GM18519 (cell line): Measurements from ENCODE around the gene NR5A1.

Source experiments
- ATAC-seq: cut with Tn5 transposase; IDR thresholded peaks from one replicate; pipeline ENCODE4 v1.9.1; 2021; ENCODE audit warnings: mild to moderate bottlenecking, moderate library complexity; ENCODE audit not compliant: unreplicated experiment, low FRiP score

Gene NR5A1

DNA sequence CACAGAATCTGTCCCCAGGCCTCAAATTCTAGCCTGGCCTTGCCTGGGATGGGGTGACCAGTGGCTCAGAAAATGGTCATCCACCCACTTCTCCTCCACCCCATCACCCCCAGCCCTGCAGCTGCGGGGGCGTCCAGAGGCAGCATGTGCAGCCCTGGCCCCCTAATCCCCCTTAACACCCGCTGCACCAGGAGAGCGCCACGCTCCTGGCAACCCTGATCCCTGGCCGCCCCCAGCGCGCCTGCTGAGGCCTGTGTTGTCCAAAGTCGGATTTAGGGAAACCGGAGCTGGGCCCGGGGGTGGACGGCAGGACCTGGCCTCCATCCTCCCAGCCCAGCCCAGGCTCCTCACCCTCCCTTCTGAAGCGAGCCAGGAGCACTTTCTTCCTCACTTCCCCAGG, 22.0 kb downstream of the NR5A1 start:
- ATAC-seq, result no peak

DNA sequence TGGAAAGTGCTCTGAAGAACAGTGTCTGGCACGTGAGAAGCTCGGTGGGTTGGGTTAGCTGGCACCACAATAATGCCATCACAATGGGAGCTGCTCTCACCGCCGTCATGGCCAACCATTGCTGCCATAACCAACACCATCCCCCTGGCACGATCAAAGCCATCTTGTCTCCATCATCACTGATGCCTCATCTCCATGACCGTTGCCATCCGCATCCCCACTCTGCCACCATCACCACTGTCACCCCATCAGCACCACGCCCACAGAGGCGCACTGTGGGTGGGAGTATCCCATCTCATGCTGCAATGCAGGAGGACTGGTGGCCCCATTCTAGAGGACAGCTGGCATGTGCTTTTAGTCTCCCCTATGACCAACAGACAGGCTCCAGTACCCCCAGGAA, 23.7 kb downstream of the NR5A1 start:
- ATAC-seq, result no peak

DNA sequence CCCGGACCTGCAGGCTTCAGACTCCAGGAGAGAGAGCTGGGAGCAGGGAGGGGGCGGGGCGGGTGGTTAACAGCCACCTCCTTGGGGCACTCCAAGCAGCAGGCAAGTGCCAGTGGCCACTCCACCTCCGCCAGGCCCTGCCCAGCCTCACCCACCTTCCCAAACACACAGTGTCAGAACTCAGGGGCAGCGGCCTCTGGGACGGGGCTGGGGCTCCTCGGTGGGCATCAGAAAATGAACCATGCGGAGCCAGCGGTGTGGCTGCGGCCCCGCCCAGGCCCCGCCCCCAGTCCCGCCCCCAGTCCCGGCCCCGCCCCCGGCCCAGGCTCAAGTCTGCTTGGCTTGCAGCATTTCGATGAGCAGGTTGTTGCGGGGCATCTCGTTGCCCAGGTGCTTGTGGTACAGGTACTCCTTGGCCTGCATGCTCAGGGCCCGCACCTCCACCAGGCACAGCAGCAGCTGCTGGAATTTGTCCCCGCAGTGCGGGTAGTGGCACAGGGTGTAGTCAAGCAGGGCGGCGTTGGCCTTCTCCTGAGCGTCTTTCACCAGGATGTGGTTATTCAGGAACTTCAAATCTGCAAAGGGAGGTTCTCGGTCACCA, 24.7 kb downstream of the NR5A1 start:
- no peak for ATAC-seq

DNA sequence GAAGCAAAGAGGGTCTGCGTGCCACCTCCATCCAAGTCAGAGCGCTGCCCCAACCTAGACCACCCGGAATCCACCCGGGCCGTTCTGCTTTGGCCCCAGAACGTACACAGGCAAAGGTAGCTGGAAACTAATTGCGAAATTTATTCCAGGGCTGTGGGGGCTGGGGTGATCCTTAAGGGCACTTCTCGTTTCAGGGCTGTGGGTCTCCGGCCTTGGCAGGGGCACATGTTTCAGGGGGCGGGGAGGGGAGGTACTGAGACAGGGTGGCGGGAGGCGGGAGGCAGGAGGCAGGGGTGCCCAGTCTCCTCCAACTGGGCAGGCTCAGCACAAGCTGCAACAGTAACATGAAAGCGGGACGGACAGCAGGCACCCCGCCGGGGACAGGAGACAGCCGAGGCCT, 26.1 kb downstream of the NR5A1 start:
- ATAC-seq, result no peak

DNA sequence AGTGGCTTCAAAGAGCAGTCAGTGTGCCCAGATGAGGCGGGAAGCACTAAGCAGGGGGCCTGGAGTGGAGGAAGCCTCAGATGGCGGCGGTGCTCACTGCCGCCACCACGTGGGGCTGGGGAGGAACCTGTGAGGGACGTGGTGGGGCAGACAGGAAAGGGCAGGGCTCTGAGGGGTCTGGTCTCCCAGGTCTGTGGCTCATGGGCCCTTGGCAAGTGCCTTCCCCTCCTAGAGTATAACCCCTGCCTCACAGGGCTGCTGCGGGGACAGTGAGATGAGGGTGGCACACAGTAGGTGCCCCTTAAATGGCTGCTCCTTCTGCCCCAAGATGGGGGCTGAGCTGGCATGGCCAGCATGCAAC, 26.6 kb downstream of the NR5A1 start:
- no peak for ATAC-seq

DNA sequence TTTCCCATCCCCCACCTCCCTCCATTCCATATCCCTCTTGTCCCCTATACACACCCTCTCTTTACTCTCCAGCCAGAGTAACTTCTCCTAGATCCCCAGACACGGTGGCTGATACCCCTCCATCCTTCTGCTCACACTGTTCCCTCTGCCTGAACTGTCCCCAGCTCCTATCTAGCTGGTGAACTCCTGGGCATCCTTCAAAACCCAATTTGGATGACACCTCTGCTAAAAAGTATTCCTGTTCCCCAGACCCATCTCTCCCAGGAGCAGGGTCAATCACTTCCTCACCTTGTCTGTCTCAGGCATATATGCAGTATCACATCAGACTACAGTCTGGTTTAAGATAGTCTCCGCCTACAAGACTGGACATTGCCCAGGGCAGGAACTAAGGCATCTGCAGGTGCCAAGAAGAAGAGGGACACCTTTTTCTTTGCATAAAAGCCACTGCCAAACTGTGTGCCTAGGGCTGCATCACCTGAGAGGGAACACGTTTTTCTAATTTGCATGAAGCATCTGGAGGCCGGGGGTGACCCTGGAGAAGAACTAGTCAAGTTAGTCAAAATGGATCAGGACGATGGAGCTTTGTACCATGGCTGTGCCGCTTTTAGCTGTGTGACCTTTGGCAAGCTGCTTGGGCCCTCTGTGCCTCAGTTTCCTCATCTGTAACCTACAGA, 27.1 kb downstream of the NR5A1 start:
- ATAC-seq, result no peak

DNA sequence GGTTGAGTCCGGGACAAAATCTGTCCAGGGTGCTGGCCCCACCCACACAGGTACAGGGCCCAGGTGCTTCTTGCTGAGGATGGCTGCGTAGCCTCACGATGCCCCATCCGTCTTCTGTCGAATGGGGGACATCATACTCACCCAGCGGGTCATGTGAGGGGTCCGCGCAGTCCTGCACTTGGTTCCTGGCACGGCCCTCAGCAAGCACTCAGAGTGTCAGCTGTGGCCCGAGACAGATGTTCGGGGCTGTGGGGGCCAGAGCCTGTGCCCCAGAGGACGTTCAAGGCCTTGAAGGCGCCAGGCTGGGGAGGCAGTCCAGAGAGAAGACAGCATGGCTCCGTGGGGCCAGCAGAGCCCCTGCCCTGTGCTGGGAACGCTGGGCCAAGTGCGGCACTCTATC, 27.8 kb downstream of the NR5A1 start:
- ATAC-seq, result no peak

DNA sequence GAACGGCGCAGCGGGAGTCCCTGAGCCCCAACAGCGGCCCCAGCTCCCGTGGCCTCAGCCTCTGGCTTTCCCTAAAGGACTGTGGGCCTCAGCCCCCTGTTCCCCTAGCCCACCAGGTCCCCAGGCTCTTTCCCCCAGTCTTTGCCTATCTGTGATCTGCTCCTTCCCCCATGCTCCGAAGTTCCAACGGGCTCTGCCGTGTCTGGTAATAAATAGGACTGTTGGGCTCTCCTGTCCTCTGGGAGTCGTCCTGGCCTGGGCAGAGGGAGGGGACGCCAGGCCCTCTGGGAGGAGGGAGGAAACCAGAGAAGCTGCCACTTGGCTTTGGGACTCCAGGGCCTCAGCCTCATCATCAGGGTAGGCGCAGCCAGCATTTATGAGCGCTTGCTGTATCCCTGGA, 28.8 kb downstream of the NR5A1 start:
- ATAC-seq, result no peak

DNA sequence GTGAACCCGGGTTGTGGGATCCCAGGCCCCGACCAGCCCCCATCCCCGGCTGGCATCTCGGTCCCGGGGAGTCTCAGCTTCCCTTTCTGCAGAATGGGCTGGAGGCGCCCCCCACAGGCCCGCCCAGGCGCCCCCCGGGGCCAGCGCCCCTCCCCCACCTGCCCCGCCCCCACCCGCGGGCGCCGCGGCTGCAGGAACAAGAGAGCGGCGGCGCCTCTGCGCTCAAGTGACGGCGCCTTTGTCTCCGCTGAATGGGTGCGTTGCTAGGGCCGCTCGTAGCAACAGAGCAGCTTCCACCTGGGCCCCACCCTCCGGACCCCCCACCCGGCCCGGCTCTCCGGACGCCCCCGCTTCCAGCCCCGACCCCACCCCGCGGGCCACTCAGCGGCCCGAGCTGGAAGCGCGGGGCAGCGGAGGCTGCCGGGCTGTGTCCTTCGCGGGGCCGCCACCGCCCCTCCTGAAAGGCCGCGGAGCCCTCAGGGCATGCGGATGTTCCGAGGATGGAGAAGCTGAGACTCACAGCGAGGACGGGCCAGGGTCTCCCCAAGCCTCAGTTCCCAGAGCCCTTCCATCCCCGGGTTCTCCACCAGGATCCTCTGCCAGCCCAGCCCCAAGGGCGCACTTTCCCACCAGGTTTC, 29.4 kb downstream of the NR5A1 start:
- no peak for ATAC-seq

DNA sequence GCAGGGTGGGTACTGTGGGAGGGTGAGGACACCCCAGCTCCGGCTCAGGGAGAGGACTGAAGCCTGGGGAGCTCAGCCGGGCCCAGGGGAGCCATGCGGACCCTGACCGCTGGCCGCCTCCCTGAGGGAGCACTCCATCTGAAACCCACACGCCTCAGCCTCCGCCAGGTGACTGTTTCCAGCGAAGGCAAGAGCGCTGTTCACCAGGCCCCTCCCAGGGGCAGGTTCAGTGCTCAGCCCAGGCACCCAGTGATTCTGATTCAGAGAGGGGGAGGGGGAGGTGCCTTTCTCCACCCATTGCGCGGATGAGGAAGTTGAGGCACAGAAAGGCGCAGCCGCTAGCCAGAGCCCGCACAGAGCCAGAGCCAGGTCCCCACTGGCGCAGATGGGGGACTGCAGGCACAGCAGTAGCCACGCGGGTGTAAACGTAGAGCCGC, 30.0 kb downstream of the NR5A1 start:
- no peak for ATAC-seq

DNA sequence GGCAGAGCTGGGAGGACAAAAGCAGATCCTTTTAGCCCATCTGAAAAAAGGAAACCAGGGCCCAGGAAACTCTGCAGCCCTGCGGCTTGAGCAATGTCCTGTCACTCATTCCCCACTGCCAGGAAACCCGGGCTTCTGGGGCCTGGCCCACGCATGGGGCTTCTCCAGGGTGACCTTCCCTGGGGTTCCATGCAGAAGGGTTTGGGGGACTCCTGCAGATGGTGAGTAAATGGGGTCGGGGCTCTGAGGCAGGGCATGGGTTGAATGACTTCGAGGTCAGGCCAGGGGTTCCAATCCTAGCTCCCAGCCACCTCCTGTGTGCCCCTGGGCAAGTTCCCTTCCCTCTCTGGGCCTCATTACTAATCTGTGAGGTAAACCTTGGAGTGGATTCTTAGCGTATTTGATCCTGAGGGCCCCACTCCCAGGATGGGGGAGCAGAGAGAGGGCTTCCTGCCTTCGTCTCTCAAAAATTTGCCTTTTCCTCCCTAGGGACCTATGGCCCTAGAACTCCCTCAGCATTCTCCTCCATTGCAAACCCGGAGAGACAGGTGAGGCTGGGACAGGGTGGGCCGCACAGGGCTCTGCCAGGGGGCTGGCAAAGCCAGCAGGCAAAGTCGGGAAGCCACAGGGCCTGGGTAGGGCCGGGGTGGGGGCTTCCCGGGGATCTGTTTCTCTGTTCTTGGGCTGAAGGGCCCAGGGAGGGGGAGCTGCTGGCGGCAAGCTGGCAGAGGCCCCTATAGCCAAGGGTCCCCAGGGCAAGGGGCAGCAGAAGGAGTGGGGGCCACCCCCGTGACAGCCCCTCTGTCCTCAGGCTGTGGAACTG, 31.1 kb downstream of the NR5A1 start:
- ATAC-seq, result no peak

DNA sequence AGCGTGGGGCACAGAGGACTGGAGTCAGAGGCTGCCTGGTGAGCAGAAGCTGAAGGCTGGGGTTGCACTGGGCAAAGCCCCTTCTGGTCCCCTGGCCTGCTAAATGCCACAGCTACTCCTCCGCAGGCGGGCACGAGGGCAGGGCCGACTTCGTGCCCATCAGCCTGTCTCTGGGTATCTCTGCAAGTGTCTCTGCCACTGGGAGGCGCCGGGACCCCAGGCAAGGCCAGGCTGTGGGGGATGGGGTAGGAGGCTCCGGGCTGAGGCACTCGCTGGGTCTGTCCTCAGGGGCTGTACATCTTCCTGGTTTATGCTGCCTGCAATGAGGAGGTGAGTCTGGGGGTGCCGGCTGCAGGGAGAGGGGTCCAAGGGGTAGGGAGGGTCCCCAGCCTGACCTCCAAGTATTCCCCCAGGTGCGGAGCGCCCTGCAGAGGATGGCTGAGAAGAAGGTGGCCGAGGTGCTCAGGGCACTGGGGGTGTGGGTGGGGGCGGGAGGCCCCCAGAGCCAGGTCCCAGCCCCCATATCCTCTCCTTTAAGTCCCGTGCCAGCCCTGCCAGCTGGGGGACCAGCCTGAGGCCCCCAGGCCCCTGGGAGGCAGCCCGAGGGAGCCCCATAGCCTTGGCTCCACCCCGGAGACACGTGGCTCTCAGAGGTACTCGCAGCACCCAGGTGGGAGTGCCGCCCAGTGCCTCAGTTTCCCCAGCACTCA, 31.9 kb downstream of the NR5A1 start:
- ATAC-seq, result no peak

DNA sequence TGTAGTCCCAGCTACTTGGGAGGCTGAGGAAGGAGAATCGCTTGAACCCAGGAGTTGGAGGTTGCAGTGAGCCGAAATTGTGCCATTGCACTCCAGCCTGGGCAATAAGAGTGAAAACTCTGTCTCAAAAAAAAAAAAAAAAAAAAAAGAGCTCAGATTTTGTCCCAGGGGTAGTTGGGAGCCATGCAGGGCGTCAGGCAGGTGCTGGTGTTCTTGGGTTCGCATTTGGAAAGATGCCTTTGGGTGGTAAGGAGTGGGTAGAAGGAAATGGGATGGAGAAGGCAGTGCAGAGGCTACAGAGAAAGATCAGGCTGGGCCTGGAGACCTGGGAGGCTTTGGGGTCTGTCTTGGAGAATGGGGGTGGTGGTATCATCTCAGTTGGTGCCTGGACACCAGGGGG, 33.0 kb downstream of the NR5A1 start:
- no peak for ATAC-seq

DNA sequence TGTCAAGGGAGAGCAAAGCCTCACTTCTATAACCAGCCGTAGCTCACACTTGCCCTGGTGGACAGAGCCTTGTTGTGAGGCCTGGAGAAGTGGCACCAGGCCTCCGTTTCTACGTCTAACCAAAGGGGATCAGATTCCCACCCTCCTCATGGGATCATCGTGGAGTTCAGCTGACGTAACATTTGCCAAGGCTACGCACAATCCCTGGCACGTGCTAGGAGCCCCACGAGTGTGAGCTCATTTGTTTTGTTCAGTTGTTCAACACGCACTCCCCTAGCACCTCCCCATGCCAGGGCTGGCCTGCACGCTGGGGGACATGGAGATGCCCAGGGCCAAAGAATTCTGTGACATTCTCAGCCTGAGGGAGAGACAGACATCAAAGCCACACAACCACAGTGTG, 33.9 kb downstream of the NR5A1 start:
- ATAC-seq, result no peak

DNA sequence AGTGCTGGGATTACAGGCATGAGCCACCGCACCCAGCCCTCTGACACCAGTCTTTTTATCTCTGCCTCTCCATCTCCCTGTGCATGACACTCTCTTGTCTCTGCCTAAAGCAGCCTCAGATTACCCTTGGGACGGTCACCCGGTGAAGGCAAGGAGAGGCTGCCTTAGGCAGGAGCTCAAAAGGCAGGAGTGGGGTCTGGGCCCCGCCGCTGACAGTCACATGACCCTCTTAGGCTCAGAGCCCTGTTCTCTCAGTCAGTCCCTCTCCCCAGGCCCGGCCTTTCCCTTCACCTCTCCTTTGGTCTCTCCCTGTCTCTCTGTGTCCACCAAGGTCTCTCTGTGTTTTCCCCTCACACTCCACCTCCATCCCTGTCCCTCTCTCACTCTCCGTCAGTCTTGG, 34.4 kb downstream of the NR5A1 start:
- no peak for ATAC-seq

DNA sequence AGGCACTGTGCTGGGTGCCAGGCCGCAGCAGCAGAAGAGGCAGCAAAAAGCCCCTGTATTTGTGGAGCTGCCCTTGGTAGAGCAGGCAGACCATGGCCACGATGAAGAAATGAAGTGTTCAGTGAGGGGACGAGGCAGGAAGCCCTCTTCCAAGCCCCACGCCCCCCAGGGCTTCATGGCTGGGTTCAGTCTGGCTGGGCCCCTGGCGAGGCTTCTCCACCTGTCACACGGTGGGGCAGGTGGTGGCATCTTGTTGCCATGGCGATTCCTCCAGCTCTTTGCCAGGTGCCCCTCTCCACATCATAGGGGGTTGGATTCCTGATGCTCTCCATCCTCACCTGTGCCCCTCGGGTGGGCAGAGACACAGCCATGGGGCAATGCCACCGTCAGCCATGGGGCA, 35.4 kb downstream of the NR5A1 start:
- no peak for ATAC-seq

DNA sequence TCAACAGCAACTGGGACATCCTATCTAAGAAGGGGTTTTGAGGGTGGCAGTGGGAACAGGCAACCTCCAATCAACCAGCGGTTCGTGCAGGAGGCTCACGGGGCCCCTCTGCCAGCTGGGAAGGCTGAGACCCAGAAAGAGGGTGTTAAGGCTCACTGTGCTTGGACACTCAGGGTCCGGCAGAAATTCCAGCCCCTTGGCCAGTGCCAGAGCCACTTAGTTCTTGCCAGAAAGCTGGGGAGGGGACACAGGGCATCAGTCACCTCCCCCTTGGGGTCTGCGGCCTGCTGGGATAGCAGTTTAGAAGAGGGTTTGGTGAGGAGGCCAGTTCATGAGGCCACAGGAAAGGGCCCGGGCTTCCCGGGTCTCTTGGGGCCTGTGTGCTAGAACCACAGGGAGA, 36.5 kb downstream of the NR5A1 start:
- ATAC-seq, result no peak

DNA sequence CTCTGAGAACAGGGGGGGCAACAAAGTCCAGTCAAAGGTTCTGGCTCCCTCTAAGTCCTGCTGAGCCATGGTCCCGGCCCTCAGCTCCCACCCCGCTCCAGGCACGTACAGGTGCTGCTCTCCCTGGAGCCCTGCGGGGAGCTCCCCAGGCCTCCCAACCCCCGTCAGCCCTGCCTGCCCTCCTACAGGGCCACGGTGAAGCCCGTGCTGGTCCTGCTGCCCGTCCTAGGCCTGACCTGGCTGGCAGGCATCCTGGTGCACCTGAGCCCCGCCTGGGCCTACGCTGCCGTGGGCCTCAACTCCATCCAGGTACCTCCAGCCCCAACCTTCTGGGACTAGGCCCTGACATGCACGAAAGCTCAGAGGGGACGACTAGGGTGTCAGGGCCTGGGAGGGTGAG, 36.9 kb downstream of the NR5A1 start:
- ATAC-seq, result no peak

DNA sequence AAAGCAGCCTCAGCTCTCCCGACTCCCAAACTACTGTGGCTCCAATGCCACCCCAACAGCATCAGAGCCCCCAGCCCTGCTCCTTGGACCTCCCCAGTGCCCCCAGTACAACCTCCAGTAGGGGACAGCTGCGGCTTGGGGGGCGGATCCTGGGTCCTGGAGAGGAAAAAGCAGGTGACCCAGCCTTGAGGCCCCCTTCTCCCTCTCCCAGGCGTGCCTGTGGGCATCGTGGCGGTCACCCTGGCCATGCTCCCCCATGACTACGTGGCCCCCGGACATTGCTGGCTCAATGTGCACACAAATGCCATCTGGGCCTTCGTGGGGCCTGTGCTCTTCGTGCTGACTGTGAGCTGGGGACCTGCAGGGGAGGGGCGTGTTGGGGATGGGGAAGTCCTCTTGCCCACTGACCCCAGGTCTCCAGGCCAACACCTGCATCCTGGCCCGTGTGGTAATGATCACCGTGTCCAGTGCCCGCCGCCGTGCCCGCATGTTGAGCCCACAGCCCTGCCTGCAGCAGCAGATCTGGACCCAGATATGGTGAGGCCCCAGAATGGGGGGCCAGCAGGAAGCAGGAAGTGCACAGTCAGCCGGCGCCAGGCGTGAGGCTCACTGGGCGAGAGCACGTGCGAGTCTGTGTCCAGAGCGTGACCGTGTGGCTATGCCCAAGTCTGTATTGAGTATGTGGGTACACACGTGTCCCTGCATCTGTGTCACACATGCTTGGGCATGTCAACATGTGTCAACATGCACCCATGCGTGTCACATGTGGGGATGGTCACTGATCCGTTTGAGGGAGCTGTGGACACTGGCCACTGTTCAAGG, 38.0 kb downstream of the NR5A1 start:
- no peak for ATAC-seq
